HepG2 (cell line): ENCODE measurements around the gene PPCDC. TPM values are rescaled to one million over a fixed set of nuclear protein-coding genes. Genes with fewer than 3 reads are reported as not detected.

Experiments used
- ARNT ChIP-seq: fragments of 450-650 bp; IDR thresholded peaks from 2 replicates; pipeline ENCODE4 v1.6.1; 2017
- FOXJ3 ChIP-seq: sonication (generic); formaldehyde crosslinking; IDR thresholded peaks from 2 replicates; pipeline ENCODE4 v1.4.0; 2020; ENCODE audit warnings: missing genetic modification reagents, mild to moderate bottlenecking, borderline replicate concordance
- GPBP1L1 ChIP-seq: sonication (generic); formaldehyde crosslinking; IDR thresholded peaks from 2 replicates; pipeline ENCODE4 v1.5.0; 2020; ENCODE audit warnings: mild to moderate bottlenecking, missing genetic modification reagents
- HMG20B ChIP-seq: conservative IDR thresholded peaks from 2 replicates; pipeline ENCODE4 v1.6.1; 2016; ENCODE audit warnings: missing genetic modification reagents, missing compliant biosample characterization
- JUND ChIP-seq: sonication (generic); formaldehyde crosslinking; IDR thresholded peaks from 2 replicates; pipeline ENCODE4 v1.8.0; 2022; ENCODE audit warnings: mild to moderate bottlenecking, missing genetic modification reagents
- KDM6A ChIP-seq: IDR thresholded peaks from 2 replicates; pipeline ENCODE4 v1.6.1; 2016; ENCODE audit warnings: low read depth
- MXD4 ChIP-seq: IDR thresholded peaks from 2 replicates; pipeline ENCODE4 v1.6.1; 2016; ENCODE audit warnings: mild to moderate bottlenecking, missing biosample characterization, missing genetic modification reagents
- MYC ChIP-seq: sonication (generic); formaldehyde crosslinking; IDR thresholded peaks from 2 replicates; pipeline ENCODE4 v1.9.0; 2021; ENCODE audit warnings: missing genetic modification reagents, borderline replicate concordance
- NCOA1 ChIP-seq: sonication (generic); formaldehyde crosslinking; IDR thresholded peaks from 2 replicates; pipeline ENCODE4 v1.9.0; 2021; ENCODE audit warnings: missing genetic modification reagents
- NFYC ChIP-seq: IDR thresholded peaks from 2 replicates; pipeline ENCODE4 v1.6.1; 2016; ENCODE audit warnings: missing genetic modification reagents, missing compliant biosample characterization
- PBX3 ChIP-seq: sonication (generic); formaldehyde crosslinking; IDR thresholded peaks from 2 replicates; pipeline ENCODE4 v1.8.1; 2023; ENCODE audit warnings: missing genetic modification reagents, inconsistent platforms, borderline replicate concordance
- PLRG1 ChIP-seq: fragments of 450-650 bp; conservative IDR thresholded peaks from 2 replicates; pipeline ENCODE4 v1.6.1; 2016
- SKI ChIP-seq: fragments of 450-650 bp; IDR thresholded peaks from one replicate; pipeline ENCODE4 v1.6.1; 2018; ENCODE audit warnings: mild to moderate bottlenecking; ENCODE audit not compliant: partially characterized antibody
- YEATS4 ChIP-seq: sonication (generic); formaldehyde crosslinking; IDR thresholded peaks from 2 replicates; pipeline ENCODE4 v1.4.0; 2020; ENCODE audit warnings: missing genetic modification reagents, borderline replicate concordance
- ZBTB42 ChIP-seq: sonication (generic); formaldehyde crosslinking; IDR thresholded peaks from 2 replicates; pipeline ENCODE4 v1.5.0; 2020; ENCODE audit warnings: mild to moderate bottlenecking, missing genetic modification reagents
- ZNF30 ChIP-seq: sonication (generic); formaldehyde crosslinking; IDR thresholded peaks from 2 replicates; pipeline ENCODE4 v1.5.0; 2020; ENCODE audit warnings: mild to moderate bottlenecking, missing genetic modification reagents
- ZNF317 ChIP-seq: sonication (generic); formaldehyde crosslinking; IDR thresholded peaks from 2 replicates; pipeline ENCODE4 v1.5.0; 2020; ENCODE audit warnings: mild to moderate bottlenecking, missing genetic modification reagents
- ZNF547 ChIP-seq: sonication (generic); formaldehyde crosslinking; IDR thresholded peaks from 2 replicates; pipeline ENCODE4 v1.5.1; 2020; ENCODE audit warnings: mild to moderate bottlenecking, missing genetic modification reagents
- ZNF562 ChIP-seq: sonication (generic); formaldehyde crosslinking; IDR thresholded peaks from 2 replicates; pipeline ENCODE4 v1.8.0; 2022; ENCODE audit warnings: missing genetic modification reagents, borderline replicate concordance
- ZNF577 ChIP-seq: sonication (generic); formaldehyde crosslinking; IDR thresholded peaks from 2 replicates; pipeline ENCODE4 v1.4.0; 2020; ENCODE audit warnings: mild to moderate bottlenecking, low read depth, missing genetic modification reagents, borderline replicate concordance
- ZNF672 ChIP-seq: sonication (generic); formaldehyde crosslinking; IDR thresholded peaks from 2 replicates; pipeline ENCODE4 v1.8.1; 2022; ENCODE audit warnings: missing genetic modification reagents
- ZNF772 ChIP-seq: sonication (generic); formaldehyde crosslinking; IDR thresholded peaks from 2 replicates; pipeline ENCODE4 v1.5.0; 2020; ENCODE audit warnings: mild to moderate bottlenecking, missing genetic modification reagents
- polyA plus RNA-seq, 8 experiments: library from polyadenylated mRNA; depleted of rRNA in 3 of 8; stranded (reverse) in 7 of 8; unstranded in 1 of 8; fragments of >200 nt; fragmentation: Illumina TruSeq in 4 of 8; extraction: Trizol in 4 of 8; gene quantifications; 2 replicates each; pipeline versions ENCODE4 v1.2.1 to v1.2.3, GENCODE V29; 2011 to 2016; ENCODE audit warnings: low read depth in 4 of 8, missing spikeins in 1 of 8, mixed read lengths in 1 of 8; ENCODE audit not compliant: insufficient read depth in 1 of 8
- total RNA-seq, 5 experiments: library from RNA; depleted of rRNA; stranded (reverse); fragments of >200 nt; fragmentation: Illumina TruSeq; extraction: Trizol; gene quantifications; 2 replicates each; pipeline ENCODE4 v1.2.3, GENCODE V29; 2016; ENCODE audit warnings: low read depth in 1 of 5
- TF ChIP-seq, protein P1 (sequence below): IDR thresholded peaks from 2 replicates; pipeline ENCODE4 v1.6.1; 2016; ENCODE audit warnings: missing biosample characterization, missing genetic modification reagents, low read depth
- TF ChIP-seq, protein P2 (sequence below): sonication (generic); formaldehyde crosslinking; IDR thresholded peaks from 2 replicates; pipeline ENCODE4 v1.4.0; 2020; ENCODE audit warnings: missing genetic modification reagents

Gene PPCDC
- total and polyA plus RNA-seq, 2 of the 13 experiments (the other 11 are each of a cell fraction or from before 2014, with no cell fraction given) = 12.3 to 12.8 TPM

DNA sequence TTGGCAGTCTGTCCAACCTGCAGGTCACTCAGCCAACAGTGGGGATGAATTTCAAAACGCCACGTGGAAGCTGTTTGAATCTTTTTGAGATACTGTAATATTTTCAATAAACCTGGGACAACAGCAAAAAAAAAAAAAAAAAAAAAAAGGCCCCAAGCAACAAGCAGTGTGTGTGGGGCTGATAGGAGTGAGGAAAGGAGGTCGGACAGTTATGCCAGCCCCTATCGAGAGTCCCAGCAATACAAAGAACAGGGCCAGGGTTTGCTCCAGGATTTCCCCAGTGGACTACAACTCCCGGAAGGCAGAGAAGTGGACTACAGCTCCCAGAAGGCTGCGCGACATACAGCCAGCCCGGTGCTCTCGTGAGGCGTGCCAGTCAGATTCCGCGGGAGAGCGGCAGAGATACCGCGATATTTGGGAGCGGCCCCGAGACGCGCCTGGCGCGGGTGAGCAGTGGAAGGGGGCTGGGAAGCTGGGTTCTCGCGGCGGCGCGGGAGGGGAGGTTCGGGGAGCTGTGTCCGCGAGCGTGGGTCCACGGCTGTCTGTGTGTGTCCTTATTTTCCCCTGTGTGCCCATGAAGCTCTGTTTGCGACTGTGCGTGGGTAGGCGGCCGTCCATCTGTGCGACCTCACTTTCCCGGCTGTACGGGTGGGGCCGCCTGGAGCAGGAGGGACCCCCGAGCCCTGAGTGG is at the start of gene PPCDC (continued):
- TF ChIP-seq, protein P1, sequence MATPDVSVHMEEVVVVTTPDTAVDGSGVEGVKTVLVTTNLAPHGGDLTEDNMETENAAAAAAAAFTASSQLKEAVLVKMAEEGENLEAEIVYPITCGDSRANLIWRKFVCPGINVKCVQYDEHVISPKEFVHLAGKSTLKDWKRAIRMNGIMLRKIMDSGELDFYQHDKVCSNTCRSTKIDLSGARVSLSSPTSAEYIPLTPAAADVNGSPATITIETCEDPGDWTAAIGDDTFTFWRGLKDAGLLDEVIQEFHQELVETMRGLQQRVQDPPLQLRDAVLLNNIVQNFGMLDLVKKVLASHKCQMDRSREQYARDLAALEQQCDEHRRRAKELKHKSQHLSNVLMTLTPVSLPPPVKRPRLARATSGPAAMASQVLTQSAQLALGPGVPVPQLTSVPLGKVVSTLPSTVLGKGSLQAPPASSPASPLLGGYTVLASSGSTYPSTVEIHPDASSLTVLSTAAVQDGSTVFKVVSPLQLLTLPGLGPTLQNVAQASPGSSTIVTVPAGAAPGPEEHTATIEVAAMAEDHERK (CRISPR knock-in tag) = peak; percentile 39; the same call in 1 of the 2 replicates
- peak; percentile 66; the same call in 1 of the 2 replicates for TF ChIP-seq FOXJ3 (CRISPR knock-in tag)
- peak; percentile 78; the same call in 1 of the 2 replicates for TF ChIP-seq ZNF547 (CRISPR knock-in tag)
- TF ChIP-seq ZNF577 = no peak
- no peak for TF ChIP-seq SKI
- no peak for TF ChIP-seq GPBP1L1
- TF ChIP-seq ARNT = no peak
- TF ChIP-seq PBX3 (CRISPR knock-in tag) = no peak
- no peak for TF ChIP-seq KDM6A (CRISPR knock-in tag)
- peak; percentile 89; the same call in 1 of the 2 replicates for TF ChIP-seq MYC
- peak; percentile 77 for TF ChIP-seq NFYC (CRISPR knock-in tag)
- no peak for TF ChIP-seq HMG20B
- TF ChIP-seq ZNF317 (CRISPR knock-in tag) = no peak
- TF ChIP-seq YEATS4 (CRISPR knock-in tag) = no peak; the same call in 1 of the 2 replicates
- no peak; the same call in 1 of the 2 replicates for TF ChIP-seq ZNF30 (CRISPR knock-in tag)
- TF ChIP-seq ZNF562 = no peak
- peak; percentile 68; the same call in 1 of the 2 replicates for TF ChIP-seq ZNF772 (CRISPR knock-in tag)
- TF ChIP-seq ZBTB42 (CRISPR knock-in tag) = no peak
- TF ChIP-seq, protein P2, sequence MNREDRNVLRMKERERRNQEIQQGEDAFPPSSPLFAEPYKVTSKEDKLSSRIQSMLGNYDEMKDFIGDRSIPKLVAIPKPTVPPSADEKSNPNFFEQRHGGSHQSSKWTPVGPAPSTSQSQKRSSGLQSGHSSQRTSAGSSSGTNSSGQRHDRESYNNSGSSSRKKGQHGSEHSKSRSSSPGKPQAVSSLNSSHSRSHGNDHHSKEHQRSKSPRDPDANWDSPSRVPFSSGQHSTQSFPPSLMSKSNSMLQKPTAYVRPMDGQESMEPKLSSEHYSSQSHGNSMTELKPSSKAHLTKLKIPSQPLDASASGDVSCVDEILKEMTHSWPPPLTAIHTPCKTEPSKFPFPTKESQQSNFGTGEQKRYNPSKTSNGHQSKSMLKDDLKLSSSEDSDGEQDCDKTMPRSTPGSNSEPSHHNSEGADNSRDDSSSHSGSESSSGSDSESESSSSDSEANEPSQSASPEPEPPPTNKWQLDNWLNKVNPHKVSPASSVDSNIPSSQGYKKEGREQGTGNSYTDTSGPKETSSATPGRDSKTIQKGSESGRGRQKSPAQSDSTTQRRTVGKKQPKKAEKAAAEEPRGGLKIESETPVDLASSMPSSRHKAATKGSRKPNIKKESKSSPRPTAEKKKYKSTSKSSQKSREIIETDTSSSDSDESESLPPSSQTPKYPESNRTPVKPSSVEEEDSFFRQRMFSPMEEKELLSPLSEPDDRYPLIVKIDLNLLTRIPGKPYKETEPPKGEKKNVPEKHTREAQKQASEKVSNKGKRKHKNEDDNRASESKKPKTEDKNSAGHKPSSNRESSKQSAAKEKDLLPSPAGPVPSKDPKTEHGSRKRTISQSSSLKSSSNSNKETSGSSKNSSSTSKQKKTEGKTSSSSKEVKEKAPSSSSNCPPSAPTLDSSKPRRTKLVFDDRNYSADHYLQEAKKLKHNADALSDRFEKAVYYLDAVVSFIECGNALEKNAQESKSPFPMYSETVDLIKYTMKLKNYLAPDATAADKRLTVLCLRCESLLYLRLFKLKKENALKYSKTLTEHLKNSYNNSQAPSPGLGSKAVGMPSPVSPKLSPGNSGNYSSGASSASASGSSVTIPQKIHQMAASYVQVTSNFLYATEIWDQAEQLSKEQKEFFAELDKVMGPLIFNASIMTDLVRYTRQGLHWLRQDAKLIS (CRISPR knock-in tag) = no peak
- no peak for TF ChIP-seq ZNF672 (CRISPR knock-in tag)
- TF ChIP-seq MXD4 (CRISPR knock-in tag) = peak; percentile 66; the same call in 1 of the 2 replicates
- no peak for TF ChIP-seq PLRG1
- no peak for TF ChIP-seq NCOA1 (CRISPR knock-in tag)
- TF ChIP-seq JUND (CRISPR knock-in tag) = no peak
